IMR-90 (cell line): Measurements from ENCODE around the gene RBM10. TPM values are rescaled to one million over a fixed set of nuclear protein-coding genes. Genes with fewer than 3 reads are reported as not detected.

Experiments used
- ATAC-seq: fragments of 200-7000 bp; cut with Tn5 transposase; 2 replicates; pipeline ENCODE4 v1.9.1; 2020; ENCODE audit warnings: low read depth, mild to moderate bottlenecking, moderate library complexity
- BruUV-seq: library from RNA; stranded (reverse); fragments of 400-500 nt; replicated peaks from 2 replicates; lab custom pipeline; 2021; lab: Mats Ljungman, UMichigan
- CTCF ChIA-PET: fragments of 300-600 bp; formaldehyde crosslinking; extraction: SDS; loops from one replicate; lab custom pipeline; 2021; ENCODE audit warnings: antibody characterized with exemption; lab: Yijun Ruan, JAX
- POLR2A ChIA-PET: fragments of 300-600 bp; sonication (Branson Sonifier 250); formaldehyde crosslinking; loops from one replicate; lab custom pipeline; 2022; ENCODE audit warnings: antibody characterized with exemption; ENCODE audit not compliant: unreplicated experiment; lab: Charles Lee
- DNase-seq: peaks from one replicate; pipeline ENCODE4 v3.0.0; 2013
- H2AFZ ChIP-seq: replicated peaks from 2 replicates; pipeline ENCODE3; 2013; ENCODE audit warnings: low read length, mild to moderate bottlenecking; ENCODE audit not compliant: poor library complexity
- H2AK5ac ChIP-seq: 2 replicates; pipeline ENCODE4 v1.6.1; 2013; ENCODE audit warnings: low read depth, low read length, inconsistent platforms
- H2AK9ac ChIP-seq: replicated peaks from 2 replicates; pipeline ENCODE3; 2013; ENCODE audit warnings: mild to moderate bottlenecking, low read depth, low read length, moderate library complexity; ENCODE audit not compliant: poor library complexity
- H2BK120ac ChIP-seq: 2 replicates; pipeline ENCODE4 v1.6.1; 2013; ENCODE audit warnings: low read depth, low read length, inconsistent platforms
- H2BK15ac ChIP-seq: 3 replicates; pipeline ENCODE4 v1.6.1; 2013; ENCODE audit warnings: low read depth, low read length, inconsistent platforms
- H2BK20ac ChIP-seq: 2 replicates; pipeline ENCODE4 v1.6.1; 2013; ENCODE audit warnings: low read depth, mild to moderate bottlenecking, inconsistent platforms, low read length, moderate library complexity
- H2BK5ac ChIP-seq: 2 replicates; pipeline ENCODE4 v1.6.1; 2013; ENCODE audit warnings: mild to moderate bottlenecking, low read depth, low read length, inconsistent platforms; ENCODE audit not compliant: poor library complexity, severe bottlenecking
- H3K14ac ChIP-seq: replicated peaks from 2 replicates; pipeline ENCODE4 v1.6.1; 2013; ENCODE audit warnings: low read depth, low read length, inconsistent platforms
- H3K18ac ChIP-seq: 2 replicates; pipeline ENCODE4 v1.6.1; 2013; ENCODE audit warnings: low read depth, low read length, control low read depth
- H3K23ac ChIP-seq: 2 replicates; pipeline ENCODE4 v1.6.1; 2013; ENCODE audit warnings: low read depth, low read length, inconsistent platforms
- H3K27ac ChIP-seq: 2 replicates; pipeline ENCODE4 v1.5.1; 2013; ENCODE audit warnings: mild to moderate bottlenecking, control low read depth, low read length; ENCODE audit not compliant: insufficient read depth
- H3K27me3 ChIP-seq: 2 replicates; pipeline ENCODE4 v1.6.1; 2013; ENCODE audit warnings: low read length; ENCODE audit not compliant: control insufficient read depth, insufficient read depth
- H3K36me3 ChIP-seq: 2 replicates; pipeline ENCODE4 v1.6.1; 2013; ENCODE audit warnings: low read length, mixed read lengths; ENCODE audit not compliant: control insufficient read depth, insufficient read depth
- H3K4ac ChIP-seq: 2 replicates; pipeline ENCODE4 v1.6.1; 2013; ENCODE audit warnings: low read depth, low read length, inconsistent platforms
- H3K4me1 ChIP-seq: 2 replicates; pipeline ENCODE4 v1.6.1; 2013; ENCODE audit warnings: low read length, mixed read lengths; ENCODE audit not compliant: control insufficient read depth, insufficient read depth
- H3K4me2 ChIP-seq: 2 replicates; pipeline ENCODE4 v1.6.1; 2013; ENCODE audit warnings: low read depth, mild to moderate bottlenecking, control low read depth, low read length, moderate library complexity
- H3K4me3 ChIP-seq: 2 replicates; pipeline ENCODE4 v1.5.1; 2013; ENCODE audit warnings: low read depth, mild to moderate bottlenecking, control low read depth, low read length, moderate library complexity; ENCODE audit not compliant: insufficient read depth
- H3K56ac ChIP-seq: 2 replicates; pipeline ENCODE4 v1.6.1; 2013; ENCODE audit warnings: low read length, inconsistent platforms; ENCODE audit not compliant: insufficient read depth; ENCODE audit errors: extremely low read depth
- H3K79me1 ChIP-seq, 2 experiments: 2 replicates each; pipeline ENCODE4 v1.6.1; 2013; ENCODE audit warnings: low read length in 2 of 2, inconsistent platforms in 1 of 2, low read depth in 1 of 2
- H3K9ac ChIP-seq: 2 replicates; pipeline ENCODE4 v1.6.1; 2013; ENCODE audit warnings: low read depth, low read length, control low read depth
- H3K9me1 ChIP-seq: 2 replicates; pipeline ENCODE4 v1.6.1; 2013; ENCODE audit warnings: low read length, inconsistent platforms; ENCODE audit not compliant: insufficient read depth
- H3K9me3 ChIP-seq: 2 replicates; pipeline ENCODE4 v1.6.1; 2013; ENCODE audit warnings: low read length; ENCODE audit not compliant: control insufficient read depth, insufficient read depth
- H4K20me1 ChIP-seq: 2 replicates; pipeline ENCODE4 v1.6.1; 2013; ENCODE audit warnings: low read length, inconsistent platforms; ENCODE audit not compliant: insufficient read depth
- H4K5ac ChIP-seq: 2 replicates; pipeline ENCODE4 v1.6.1; 2013; ENCODE audit warnings: mild to moderate bottlenecking, low read depth, low read length, control low read depth
- H4K8ac ChIP-seq, 2 experiments: 2 replicates each; pipeline ENCODE4 v1.6.1; 2013; ENCODE audit warnings: low read depth in 2 of 2, low read length in 2 of 2, control low read depth in 1 of 2, inconsistent platforms in 1 of 2
- H4K91ac ChIP-seq: 2 replicates; pipeline ENCODE4 v1.6.1; 2013; ENCODE audit warnings: low read depth, low read length, inconsistent platforms; ENCODE audit not compliant: insufficient read depth
- BHLHE40 ChIP-seq: fragments of 150-350 bp; IDR thresholded peaks from 2 replicates; pipeline ENCODE4 v1.6.1; 2016; ENCODE audit warnings: mild to moderate bottlenecking, low read depth, low read length
- CEBPB ChIP-seq: IDR thresholded peaks from 2 replicates; pipeline ENCODE4 v1.6.1; 2012; ENCODE audit warnings: low read depth, low read length, improper control_type of control experiment
- CHD1 ChIP-seq: IDR thresholded peaks from 2 replicates; pipeline ENCODE4 v1.6.1; 2012; ENCODE audit warnings: low read depth, low read length, improper control_type of control experiment
- FOS ChIP-seq: fragments of 150-350 bp; IDR thresholded peaks from 2 replicates; pipeline ENCODE4 v1.6.1; 2016; ENCODE audit warnings: low read depth, low read length
- MAFK ChIP-seq: IDR thresholded peaks from 2 replicates; pipeline ENCODE4 v1.6.1; 2012; ENCODE audit warnings: low read depth, low read length, improper control_type of control experiment
- MXI1 ChIP-seq: IDR thresholded peaks from 2 replicates; pipeline ENCODE4 v1.6.1; 2012; ENCODE audit warnings: low read depth, mild to moderate bottlenecking, low read length, moderate library complexity, borderline replicate concordance
- NFE2L2 ChIP-seq: fragments of 150-350 bp; IDR thresholded peaks from 2 replicates; pipeline ENCODE4 v1.6.1; 2016; ENCODE audit warnings: low read depth, mild to moderate bottlenecking, low read length
- SMC3 ChIP-seq: fragments of 150-350 bp; IDR thresholded peaks from 2 replicates; pipeline ENCODE4 v1.6.1; 2016; ENCODE audit warnings: low read depth, mild to moderate bottlenecking, antibody characterized with exemption, low read length, moderate library complexity
- WGBS, 2 experiments: methylation state at CpG; one replicate each; pipeline versions ENCODE4 v1.1.5 to v1.1.7; 2013; ENCODE audit warnings: missing lambda C conversion rate in 2 of 2; ENCODE audit not compliant: insufficient read length in 1 of 2; ENCODE audit errors: extremely low coverage in 2 of 2; 5-methylcytosine and 5-hydroxymethylcytosine counted together
- dilution Hi-C: fragments of 300-500 bp; cut with HindIII; formaldehyde crosslinking; loops from one replicate; pipeline ENCODE4 v1.14.3; 2018; ENCODE audit warnings: low sequenced_read_pairs; ENCODE audit not compliant: unreplicated experiment
- in situ Hi-C: fragments of 300-500 bp; cut with MboI; formaldehyde crosslinking; loops from 3 replicates; pipeline ENCODE4 v1.14.3; 2019; ENCODE audit warnings: low sequenced_read_pairs, inconsistent platforms, mixed read lengths
- intact Hi-C: fragments of 100-400 bp; cut with micrococcal nuclease; formaldehyde crosslinking; loops from 2 replicates; pipeline ENCODE4 v1.10.0; 2022
- polyA plus RNA-seq, 3 experiments: library from polyadenylated mRNA; depleted of rRNA; stranded (reverse); fragments of >200 nt; gene quantifications; 2 replicates each; pipeline ENCODE4 v1.2.3, GENCODE V29; 2012; ENCODE audit warnings: low replicate concordance in 1 of 3
- total RNA-seq: library from RNA; depleted of rRNA; stranded (reverse); fragments of >200 nt; gene quantifications from 2 replicates; pipeline ENCODE4 v1.2.3, GENCODE V29; 2012
- TF ChIP-seq, protein P1 (sequence below): conservative IDR thresholded peaks from 2 replicates; pipeline ENCODE4 v1.5.1; 2012; ENCODE audit warnings: mild to moderate bottlenecking, low read depth, low read length, improper control_type of control experiment

Gene RBM10
- total and polyA plus RNA-seq, 2 of the 4 experiments (the other 2 are of a cell fraction) = 33.4 to 36.0 TPM

DNA sequence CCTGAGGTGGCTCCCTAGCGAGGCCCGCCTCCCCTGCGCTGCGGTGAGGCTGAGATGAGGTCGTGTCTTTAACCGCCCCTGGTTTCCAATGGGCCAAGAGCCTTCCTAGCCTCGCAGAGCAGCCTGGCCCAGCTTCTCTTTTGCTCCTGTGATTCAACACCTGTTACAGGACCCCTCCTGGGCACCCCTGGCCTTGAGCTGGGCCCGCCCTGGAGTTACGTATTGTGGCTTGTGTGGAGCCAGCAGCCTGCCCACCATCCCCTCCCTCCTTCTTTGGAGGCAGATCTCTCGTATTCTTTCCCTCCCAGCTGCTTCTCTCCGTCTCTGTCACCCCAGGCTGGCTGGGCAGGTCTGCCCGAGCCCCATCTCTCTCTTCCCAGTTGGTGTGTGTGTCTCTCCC lies 29.4 kb downstream of the RBM10 start:
- Histone ChIP-seq H3K4me1 (no peaks in the 10 kb centered on the region), H2BK20ac (no peak overlapping the region), H2AK9ac (no peak overlapping the region), H4K8ac (no peak overlapping the region), H4K91ac (no peak overlapping the region), H3K27ac (no peak overlapping the region), H3K23ac (no peak overlapping the region), H3K27me3 (peaks cover 18% of the 10 kb centered on the region; the same call in 1 of the 2 replicates), H2BK5ac (no peak overlapping the region), H3K9me3 (no peaks in the 10 kb centered on the region), H3K9me1 (0 out of 2 replicates have a peak, but pooled peaks cover 1% of the 10 kb centered on the region), H2AFZ (no peak overlapping the region), H3K4me2 (no peak overlapping the region), H3K9ac (no peak overlapping the region), H2BK15ac (no peak overlapping the region), H4K20me1 (peaks cover 6% of the 10 kb centered on the region; the same call in 1 of the 2 replicates), H3K18ac (no peak overlapping the region), H3K4me3 (no peak overlapping the region), H2AK5ac (no peak overlapping the region), H3K79me1 (0 out of 4 replicates have a peak, but pooled peaks cover 0 to 2% of the 10 kb centered on the region in 2 experiments), H3K36me3 (peaks cover 50% of the 10 kb centered on the region), H3K56ac (no peak overlapping the region), H4K5ac (no peak overlapping the region), H2BK120ac (no peak overlapping the region), H3K4ac (no peak overlapping the region), H3K14ac (no peak overlapping the region)
- ChIA-PET POLR2A (no interaction called here), CTCF (no interaction called here)
- DNase-seq (no peak), ATAC-seq (no peak)
- in situ Hi-C loops (no loop called here), dilution Hi-C loops (no loop called here), intact Hi-C loops (no loop called here)
- no TSS peak for BruUV-seq
- TF ChIP-seq CEBPB (no peak), MAFK (no peak), CHD1 (no peak), FOS (no peak), SMC3 (no peak), NFE2L2 (no peak), BHLHE40 (no peak), MXI1 (no peak)
- TF ChIP-seq, protein P1, sequence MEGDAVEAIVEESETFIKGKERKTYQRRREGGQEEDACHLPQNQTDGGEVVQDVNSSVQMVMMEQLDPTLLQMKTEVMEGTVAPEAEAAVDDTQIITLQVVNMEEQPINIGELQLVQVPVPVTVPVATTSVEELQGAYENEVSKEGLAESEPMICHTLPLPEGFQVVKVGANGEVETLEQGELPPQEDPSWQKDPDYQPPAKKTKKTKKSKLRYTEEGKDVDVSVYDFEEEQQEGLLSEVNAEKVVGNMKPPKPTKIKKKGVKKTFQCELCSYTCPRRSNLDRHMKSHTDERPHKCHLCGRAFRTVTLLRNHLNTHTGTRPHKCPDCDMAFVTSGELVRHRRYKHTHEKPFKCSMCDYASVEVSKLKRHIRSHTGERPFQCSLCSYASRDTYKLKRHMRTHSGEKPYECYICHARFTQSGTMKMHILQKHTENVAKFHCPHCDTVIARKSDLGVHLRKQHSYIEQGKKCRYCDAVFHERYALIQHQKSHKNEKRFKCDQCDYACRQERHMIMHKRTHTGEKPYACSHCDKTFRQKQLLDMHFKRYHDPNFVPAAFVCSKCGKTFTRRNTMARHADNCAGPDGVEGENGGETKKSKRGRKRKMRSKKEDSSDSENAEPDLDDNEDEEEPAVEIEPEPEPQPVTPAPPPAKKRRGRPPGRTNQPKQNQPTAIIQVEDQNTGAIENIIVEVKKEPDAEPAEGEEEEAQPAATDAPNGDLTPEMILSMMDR = no peak
- WGBS, 2 experiments = 87% methylated on average over 9 of the region's 12 CpGs; no CpG with 5 or more reads in 1 of the 2 experiments
